ENCODE measurements around the gene AOPEP. TPM values are rescaled to one million over a fixed set of nuclear protein-coding genes. Genes with fewer than 3 reads are reported as not detected.

AOPEP gene
- total RNA-seq, 4 donors from 2014 or later, result 149 to 306 (median 193) TPM

DNA sequence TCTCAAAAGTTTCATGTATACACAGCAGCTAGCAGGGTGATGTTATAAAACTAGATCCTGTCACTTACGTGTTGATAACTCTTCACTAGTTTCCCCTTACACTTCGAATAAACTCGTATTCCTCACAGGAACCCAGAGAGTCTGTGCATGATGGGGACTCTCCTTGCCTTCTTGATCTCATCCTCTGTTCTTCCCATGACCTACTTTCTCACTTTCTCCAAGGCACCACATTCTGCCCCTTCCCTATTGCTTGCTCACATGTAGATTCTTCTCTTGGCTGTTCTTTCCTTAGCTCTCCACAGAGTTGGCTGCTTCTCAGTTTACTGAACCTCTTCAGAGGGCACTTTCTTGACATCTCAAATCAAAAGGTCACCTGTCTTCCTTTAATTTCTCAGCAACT, 1.2 kb upstream of the AOPEP start:
- Histone ChIP-seq H3K27ac (no peak overlapping the region), H3K4me3 (no peak overlapping the region), H3K27me3 (no peaks in the 10 kb centered on the region), H3K36me3 (no peaks in the 10 kb centered on the region), H3K9me3 (no peaks in the 10 kb centered on the region), H3K4me1 (peaks cover 18% of the 10 kb centered on the region)
- TF ChIP-seq, protein P1, sequence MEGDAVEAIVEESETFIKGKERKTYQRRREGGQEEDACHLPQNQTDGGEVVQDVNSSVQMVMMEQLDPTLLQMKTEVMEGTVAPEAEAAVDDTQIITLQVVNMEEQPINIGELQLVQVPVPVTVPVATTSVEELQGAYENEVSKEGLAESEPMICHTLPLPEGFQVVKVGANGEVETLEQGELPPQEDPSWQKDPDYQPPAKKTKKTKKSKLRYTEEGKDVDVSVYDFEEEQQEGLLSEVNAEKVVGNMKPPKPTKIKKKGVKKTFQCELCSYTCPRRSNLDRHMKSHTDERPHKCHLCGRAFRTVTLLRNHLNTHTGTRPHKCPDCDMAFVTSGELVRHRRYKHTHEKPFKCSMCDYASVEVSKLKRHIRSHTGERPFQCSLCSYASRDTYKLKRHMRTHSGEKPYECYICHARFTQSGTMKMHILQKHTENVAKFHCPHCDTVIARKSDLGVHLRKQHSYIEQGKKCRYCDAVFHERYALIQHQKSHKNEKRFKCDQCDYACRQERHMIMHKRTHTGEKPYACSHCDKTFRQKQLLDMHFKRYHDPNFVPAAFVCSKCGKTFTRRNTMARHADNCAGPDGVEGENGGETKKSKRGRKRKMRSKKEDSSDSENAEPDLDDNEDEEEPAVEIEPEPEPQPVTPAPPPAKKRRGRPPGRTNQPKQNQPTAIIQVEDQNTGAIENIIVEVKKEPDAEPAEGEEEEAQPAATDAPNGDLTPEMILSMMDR (IDR thresholded peaks at IDR 0.05), result no peak
- TF ChIP-seq POLR2AphosphoS5 (IDR thresholded peaks at IDR 0.05) (no peak), EP300 (IDR thresholded peaks at IDR 0.05) (no peak), POLR2A (IDR thresholded peaks at IDR 0.05) (no peak)
- no peak for DNase-seq (ENCODE audit: low spot score in 2 of 2)
- 95% methylated on average over 3 of the region's 3 CpGs for WGBS

GRCh38 chr9:94728719-94729118, 2.2 kb downstream of the AOPEP start:
- TF ChIP-seq, protein P1 (IDR thresholded peaks at IDR 0.05), result no peak
- TF ChIP-seq EP300 (IDR thresholded peaks at IDR 0.05) (no peak), POLR2A (IDR thresholded peaks at IDR 0.05) (no peak), POLR2AphosphoS5 (IDR thresholded peaks at IDR 0.05) (no peak)
- Histone ChIP-seq H3K4me1 (peaks cover 18% of the 10 kb centered on the region), H3K27ac (no peak overlapping the region), H3K9me3 (no peaks in the 10 kb centered on the region), H3K27me3 (no peaks in the 10 kb centered on the region), H3K4me3 (no peak overlapping the region), H3K36me3 (no peaks in the 10 kb centered on the region)
- DNase-seq (ENCODE audit: low spot score in 2 of 2), result no peak
- WGBS, result 69% methylated on average over 6 of the region's 6 CpGs

DNA sequence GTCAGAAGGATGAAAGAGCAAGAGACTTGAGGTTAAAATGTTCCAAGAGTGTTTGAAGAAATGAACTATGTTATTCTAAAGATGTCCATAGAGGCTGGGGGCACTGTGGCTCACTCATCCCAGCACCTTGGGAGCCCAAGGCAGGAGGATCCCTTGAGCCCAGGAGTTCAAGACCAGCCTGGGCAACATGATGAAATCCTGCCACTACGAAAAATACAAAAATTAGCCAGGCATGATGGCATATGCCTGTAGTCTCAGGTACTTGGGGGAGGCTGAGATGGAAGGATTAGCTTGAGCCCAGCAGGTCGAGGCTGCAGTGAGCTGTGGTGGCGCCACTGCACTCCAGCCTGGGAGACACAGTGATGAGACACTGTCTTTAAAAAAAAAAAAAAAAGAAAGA, 2.7 kb downstream of the AOPEP start:
- WGBS, result 93% methylated on average over 3 of the region's 3 CpGs
- no peak overlapping the region for H3K27ac ChIP-seq
- H3K27me3 ChIP-seq, result no peaks in the 10 kb centered on the region
- no peak overlapping the region for H3K4me3 ChIP-seq
- DNase-seq (ENCODE audit: low spot score in 2 of 2), result no peak
- H3K4me1 ChIP-seq, result peaks cover 18% of the 10 kb centered on the region
- no peak for TF ChIP-seq POLR2AphosphoS5 (IDR thresholded peaks at IDR 0.05)
- TF ChIP-seq EP300 (IDR thresholded peaks at IDR 0.05), result no peak
- TF ChIP-seq, protein P1 (IDR thresholded peaks at IDR 0.05), result no peak
- TF ChIP-seq POLR2A (IDR thresholded peaks at IDR 0.05), result no peak
- H3K36me3 ChIP-seq, result no peaks in the 10 kb centered on the region
- no peaks in the 10 kb centered on the region for H3K9me3 ChIP-seq

DNA sequence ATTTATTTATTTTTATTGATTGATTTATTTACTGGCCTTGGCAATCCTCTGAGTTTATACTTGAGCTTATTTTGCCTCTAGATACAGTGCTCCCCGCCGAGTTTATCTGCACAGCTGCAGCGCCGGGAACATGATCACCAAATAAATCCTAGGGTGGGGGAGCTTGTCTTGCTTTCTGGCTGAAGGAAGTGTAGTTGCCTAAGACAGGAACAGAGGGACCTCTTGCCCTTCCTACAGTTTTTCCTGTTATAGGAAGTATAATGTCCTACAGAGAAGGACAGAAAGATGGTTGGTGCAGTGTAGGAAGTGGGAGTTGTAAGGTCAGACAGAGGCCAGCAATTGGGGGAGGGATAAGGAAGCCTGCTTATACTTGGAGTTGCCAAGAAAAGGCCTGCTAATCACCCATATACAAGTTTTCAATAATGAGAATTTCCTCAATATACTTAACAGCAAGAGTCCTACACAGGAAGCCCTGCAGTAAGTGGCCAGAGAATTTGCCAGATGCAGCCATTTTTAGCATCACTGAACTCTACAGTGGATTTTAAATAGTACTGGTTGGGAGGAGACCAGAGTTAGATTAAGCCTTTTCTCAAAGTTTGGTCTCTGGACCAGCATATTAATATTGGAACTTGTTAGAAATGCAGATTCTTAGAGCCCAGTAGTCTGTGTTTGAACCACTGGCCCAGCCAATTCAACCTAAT, 7.7 kb downstream of the AOPEP start:
- Histone ChIP-seq H3K4me1 (no peaks in the 10 kb centered on the region), H3K27ac (no peak overlapping the region), H3K9me3 (no peaks in the 10 kb centered on the region), H3K27me3 (no peaks in the 10 kb centered on the region), H3K4me3 (no peak overlapping the region), H3K36me3 (no peaks in the 10 kb centered on the region)
- DNase-seq (ENCODE audit: low spot score in 2 of 2), result no peak
- TF ChIP-seq, protein P1 (IDR thresholded peaks at IDR 0.05), result no peak
- TF ChIP-seq EP300 (IDR thresholded peaks at IDR 0.05) (no peak), POLR2AphosphoS5 (IDR thresholded peaks at IDR 0.05) (no peak), POLR2A (IDR thresholded peaks at IDR 0.05) (no peak)
- 75% methylated on average over 4 of the region's 4 CpGs for WGBS

DNA sequence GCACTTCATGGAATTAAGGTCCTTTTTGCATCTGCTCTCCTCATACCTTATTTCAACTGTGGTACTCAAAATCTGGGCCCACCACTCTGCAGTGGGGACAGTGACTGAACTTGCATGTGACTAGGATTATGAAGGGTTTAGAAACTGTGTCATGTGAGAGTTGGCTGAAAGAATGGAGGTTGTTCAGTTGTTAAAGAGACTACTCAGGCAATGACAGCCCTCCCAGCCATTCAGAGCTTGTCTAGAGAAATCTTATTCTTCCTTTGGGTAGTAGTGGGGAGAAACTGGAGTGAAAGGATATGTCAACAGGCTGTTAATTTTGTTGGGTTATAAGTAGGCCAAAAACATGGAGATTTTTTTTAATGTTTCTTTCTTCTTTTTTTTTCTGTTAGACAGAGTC, 10.3 kb downstream of the AOPEP start:
- no peaks in the 10 kb centered on the region for H3K9me3 ChIP-seq
- H3K27me3 ChIP-seq, result no peaks in the 10 kb centered on the region
- no peak overlapping the region for H3K4me3 ChIP-seq
- no peak for DNase-seq (ENCODE audit: low spot score in 2 of 2)
- no peak overlapping the region for H3K27ac ChIP-seq
- TF ChIP-seq EP300 (IDR thresholded peaks at IDR 0.05), result no peak
- TF ChIP-seq POLR2AphosphoS5 (IDR thresholded peaks at IDR 0.05), result no peak
- TF ChIP-seq, protein P1 (IDR thresholded peaks at IDR 0.05), result no peak
- no peak for TF ChIP-seq POLR2A (IDR thresholded peaks at IDR 0.05)
- H3K4me1 ChIP-seq, result no peaks in the 10 kb centered on the region
- H3K36me3 ChIP-seq, result no peaks in the 10 kb centered on the region

Data from suprapubic skin (tissue), 4 donors.